Measurements from ENCODE around the gene GABRB1.
"Not testable (repeated sequence)": the region's sequence is repeated elsewhere in the genome, so short reads cannot be mapped to it uniquely, and the experiment has no call there.

The GABRB1 gene

DNA sequence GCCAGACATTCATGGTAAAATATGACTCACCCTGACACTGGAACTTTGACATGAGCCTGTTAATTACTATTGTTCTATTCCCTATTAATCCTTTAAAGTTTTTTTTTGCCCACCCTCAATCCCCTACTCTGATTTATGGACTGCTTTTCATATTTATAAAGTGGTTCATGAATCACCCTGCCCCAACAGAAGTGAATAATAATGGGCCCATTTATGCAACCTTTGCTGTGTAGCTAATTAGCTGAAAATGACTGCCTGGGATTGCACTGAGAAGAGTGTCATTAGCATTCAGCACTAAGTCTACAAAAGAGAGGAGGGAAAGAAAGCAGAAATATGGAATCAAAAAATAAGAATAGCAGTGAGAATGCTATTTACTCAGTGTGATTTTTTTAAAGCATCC, 277.8 kb downstream of the GABRB1 start:
- no peak for DNase-seq (ENCODE audit: low read depth)

DNA sequence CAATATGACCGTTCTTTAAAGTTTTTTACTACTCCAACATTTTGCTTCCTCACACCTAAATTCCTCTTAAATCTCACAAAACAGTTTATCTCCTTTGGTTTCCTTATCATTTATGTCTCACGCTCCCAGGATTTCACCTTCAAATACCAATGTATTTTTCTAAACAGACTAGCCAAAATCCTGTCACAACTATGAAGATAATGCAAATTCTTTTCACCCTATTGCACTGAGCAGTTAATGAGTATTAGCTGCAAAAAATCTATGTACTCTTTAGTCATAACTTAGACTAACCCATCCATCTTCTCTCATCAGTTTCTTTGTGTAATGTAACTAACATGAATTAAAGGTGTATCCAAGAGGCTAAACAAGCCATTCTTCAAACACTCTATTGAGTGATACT, 280.8 kb downstream of the GABRB1 start:
- no peak for DNase-seq (ENCODE audit: low read depth)

DNA sequence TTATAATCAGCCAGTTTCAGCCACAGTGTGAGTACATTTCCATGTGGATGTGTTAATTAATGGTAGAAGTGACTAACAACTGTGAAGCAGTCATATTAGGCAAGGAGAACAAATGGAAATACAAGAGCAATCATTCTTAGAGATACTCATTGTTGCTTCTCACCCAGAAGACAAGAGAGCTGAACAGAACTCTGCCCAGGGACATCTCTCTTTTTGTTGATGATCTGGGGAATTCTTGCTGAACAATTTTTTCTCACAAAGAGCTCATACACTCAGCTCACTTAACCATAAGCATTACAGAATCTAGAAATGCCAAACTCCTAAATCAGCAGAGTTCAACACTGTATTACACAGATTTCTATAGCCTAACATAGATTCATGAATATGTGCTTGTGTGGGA, 282.0 kb downstream of the GABRB1 start:
- no peak for DNase-seq (ENCODE audit: low read depth)

DNA sequence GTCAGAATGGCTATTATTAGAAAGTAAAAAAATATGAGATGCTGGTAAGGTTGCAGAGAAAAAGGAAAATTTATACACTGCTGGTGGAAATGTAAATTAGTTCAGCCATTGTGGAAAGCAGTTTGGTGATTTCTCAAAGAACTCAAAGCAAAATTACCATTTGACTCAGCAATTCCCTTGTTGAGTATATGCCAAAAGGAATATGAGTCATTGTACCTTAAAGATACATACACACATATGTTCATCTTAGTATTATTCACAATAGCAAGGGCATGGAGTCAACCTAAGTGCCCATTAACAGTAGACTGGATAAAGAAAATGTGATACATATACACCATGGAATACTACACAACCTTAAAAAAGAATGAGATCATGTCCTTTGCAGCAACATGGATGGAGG, 284.0 kb downstream of the GABRB1 start:
- peak; percentile 33 for DNase-seq (ENCODE audit: low read depth)

DNA sequence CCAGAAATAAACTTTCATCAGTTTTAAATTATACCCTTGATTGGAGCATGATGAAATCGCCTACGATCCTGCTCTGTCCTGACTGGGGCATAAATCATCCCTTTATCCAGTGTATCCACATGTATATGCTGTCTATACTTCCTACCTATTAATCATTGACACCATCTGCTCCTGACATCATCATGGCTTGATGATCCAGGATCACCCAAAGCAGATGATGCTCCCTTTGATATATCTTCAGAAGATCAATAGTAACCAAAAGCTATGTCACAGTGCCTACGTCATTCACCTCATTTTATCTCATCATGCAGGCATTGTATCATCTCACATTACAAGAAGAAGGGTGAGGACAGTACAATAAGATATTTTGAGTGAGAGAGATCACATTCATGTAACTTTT, 294.7 kb downstream of the GABRB1 start:
- no peak for DNase-seq (ENCODE audit: low read depth)

DNA sequence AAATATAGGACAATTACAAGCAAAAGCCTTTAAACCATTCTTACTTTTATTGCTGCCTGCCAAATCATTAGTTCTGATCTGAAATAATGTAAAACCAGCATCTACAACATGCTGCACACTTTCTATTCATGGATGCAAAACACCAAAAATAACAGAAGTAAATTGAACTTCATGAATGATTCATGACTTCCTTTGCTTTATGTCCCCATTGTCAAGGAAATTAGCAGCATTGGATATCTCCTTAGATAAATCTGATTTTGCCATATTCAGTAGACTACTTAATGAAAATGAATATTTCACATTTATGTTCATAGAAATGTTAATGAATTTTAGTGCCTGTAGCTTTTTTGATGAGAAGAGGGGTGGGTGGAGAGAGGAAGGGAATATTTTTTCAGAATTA, 299.5 kb downstream of the GABRB1 start:
- no peak for DNase-seq (ENCODE audit: low read depth)

DNA sequence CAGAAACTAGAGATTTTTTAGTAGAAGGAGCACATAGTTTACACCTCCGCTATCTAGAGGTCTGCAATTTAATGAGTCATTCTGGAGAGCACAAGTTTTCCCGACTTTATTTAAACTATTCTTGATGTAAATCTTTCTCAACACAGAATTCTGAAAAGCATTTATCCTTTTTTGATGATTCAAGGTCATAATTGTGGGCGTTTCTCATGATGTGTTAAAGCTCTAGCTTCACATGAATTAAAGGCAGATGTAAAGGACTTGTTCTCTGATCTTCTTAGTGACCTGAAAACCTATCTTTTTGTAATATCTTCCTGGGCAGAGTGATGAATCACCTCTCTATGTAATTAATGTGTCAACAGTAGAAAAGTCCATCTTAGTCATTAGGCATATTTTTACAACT, 303.3 kb downstream of the GABRB1 start:
- no peak for DNase-seq (ENCODE audit: low read depth)

DNA sequence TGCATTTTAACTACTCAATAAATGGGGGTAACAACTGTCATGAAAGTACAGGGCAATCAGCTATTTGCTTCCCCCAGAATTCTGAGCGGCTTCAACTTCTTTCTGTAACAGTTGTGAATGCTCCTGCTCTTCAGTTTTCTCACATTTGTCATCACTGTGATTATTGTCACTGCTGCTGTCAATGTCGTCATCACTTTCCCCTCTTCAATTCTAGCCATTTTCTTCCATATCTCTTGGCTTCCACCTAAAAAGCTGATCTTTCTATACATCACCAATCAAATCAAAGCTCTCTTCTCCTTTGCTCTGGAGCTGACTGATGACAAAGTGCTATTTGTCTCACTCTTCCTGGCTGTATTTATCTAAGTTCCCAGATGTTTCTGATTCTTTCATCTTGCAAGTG, 306.5 kb downstream of the GABRB1 start:
- DNase-seq (ENCODE audit: low read depth) = no peak

DNA sequence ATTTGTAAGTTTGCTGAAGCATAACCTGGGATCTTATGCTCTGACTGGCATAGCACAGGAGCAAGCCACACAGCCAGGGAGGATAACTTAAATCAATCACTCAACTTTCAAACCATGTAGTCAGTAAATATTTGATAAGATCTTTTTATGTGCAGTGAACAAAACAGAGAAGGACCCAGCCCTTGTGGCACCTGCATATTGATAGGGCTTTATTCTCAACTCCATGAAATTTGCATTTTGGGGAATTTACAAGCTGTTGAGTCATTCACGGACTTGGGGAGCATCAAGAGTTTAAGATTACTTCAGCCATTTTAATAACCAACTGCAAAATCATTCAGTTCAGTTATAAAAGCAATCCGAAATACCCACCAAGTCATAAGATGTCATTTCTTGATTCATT, 309.5 kb downstream of the GABRB1 start:
- no peak for DNase-seq (ENCODE audit: low read depth)

DNA sequence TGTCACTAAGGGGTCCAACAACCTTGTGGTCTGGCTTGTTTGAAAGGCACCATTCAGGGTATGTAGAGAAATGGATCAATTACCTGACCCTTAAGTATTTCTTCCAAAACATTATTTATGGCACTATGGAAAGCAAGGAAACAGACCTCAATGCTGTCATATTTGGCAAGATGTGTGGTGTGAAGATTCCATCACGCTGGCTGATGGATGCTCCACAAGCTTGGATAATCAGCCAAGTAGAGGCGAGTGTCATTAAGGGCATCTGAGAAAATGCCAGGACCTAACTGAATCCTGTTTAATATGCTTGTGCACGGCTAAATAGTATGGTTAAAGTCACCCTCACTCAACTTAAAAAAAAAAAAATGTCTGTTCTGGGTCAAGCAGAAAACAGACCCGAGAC, 311.4 kb downstream of the GABRB1 start:
- DNase-seq (ENCODE audit: low read depth) = no peak

DNA sequence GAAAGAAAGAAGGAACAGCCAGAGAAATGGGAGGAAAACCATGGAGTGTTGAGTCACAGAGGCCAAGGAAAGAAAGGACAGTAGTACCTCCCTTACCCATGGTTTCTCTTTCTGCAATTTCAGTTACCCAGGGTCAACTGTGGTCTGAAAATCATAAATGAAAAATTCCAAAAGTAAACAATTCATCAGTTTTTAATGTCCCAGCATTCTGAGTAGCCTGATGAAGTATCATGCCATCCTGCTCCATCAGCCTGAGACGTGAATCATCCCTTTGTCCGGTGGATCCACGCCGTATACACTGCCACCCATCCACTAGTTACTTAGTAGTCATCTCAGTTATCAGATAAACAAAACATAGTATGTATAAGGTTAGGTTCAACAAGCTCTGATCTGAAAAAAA, 318.0 kb downstream of the GABRB1 start:
- DNase-seq (ENCODE audit: low read depth) = peak; percentile 48

DNA sequence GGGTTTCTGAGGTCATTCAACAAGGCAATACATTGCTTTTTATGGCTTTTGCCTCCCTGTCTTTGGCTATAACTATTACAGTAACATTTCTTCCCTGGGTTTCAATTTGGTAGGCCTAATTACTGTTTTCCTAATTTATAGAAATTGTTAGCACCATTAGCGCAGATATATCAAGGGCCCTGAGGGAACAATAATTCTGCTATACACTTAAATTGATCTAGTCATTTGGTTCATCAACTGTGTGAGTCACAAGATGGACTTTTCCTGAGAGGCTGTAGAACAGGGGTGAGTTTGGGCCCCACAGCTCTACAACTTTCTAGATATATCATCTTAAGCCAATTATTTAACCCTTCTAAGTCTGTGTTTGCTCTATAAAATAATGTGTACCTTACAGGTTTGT, 324.2 kb downstream of the GABRB1 start:
- no peak for DNase-seq (ENCODE audit: low read depth)

DNA sequence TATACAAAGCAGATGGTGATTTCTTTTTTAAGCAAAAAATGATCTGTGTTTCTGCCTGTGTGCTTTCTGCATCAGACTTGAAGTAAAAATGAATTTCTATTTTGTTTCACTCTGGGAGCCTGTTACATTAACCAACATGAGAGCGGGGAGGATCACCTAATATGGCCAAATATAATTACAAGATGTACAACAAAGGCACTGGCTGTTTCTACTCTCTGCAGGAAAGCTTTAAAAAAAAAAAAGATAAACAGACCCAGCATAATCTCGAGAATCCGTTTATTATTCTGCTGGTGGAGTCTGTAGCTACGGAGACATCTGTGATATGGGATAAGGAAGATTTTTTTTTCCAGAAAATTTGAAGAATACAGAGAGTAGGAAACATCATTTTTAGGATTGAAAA, 328.5 kb downstream of the GABRB1 start:
- DNase-seq (ENCODE audit: low read depth) = no peak

DNA sequence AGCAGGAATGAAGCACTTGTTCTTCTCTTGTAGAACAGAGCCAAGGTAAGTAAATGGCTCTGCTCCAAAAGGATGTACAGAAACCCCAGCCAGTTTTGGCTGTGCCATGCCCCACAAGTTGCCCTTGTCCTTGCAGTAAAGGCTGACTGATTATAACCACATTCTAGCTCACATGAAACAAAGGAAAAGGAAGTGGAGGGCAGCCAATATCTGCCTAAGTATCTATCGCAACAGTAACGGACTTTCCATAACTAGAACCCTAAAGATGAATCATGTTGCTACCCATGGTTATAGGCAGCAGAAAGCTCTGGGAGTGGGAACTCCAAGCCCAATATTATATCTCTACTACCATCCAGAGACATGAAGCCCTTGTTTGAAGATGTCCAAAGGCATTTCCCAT, 336.4 kb downstream of the GABRB1 start:
- no peak for DNase-seq (ENCODE audit: low read depth)

DNA sequence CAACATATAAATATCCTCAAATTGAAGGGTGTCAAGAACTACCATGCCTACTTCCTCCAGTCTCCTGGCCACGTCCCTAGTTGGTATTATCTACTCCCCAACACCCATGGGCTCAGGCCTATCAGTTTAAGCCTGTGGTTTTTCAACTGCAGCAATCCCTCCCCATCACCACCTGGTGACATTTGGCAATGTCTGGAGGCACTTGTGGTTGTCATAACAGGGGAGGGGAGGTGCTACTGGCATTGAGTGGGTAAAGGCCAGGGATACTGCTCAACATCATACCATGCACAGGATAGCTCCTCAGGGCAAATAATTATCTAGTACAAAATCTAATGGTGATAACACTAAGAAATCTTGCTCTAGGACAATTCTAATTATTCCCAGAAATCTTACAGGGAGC, 336.8 kb downstream of the GABRB1 start:
- no peak for DNase-seq (ENCODE audit: low read depth)

DNA sequence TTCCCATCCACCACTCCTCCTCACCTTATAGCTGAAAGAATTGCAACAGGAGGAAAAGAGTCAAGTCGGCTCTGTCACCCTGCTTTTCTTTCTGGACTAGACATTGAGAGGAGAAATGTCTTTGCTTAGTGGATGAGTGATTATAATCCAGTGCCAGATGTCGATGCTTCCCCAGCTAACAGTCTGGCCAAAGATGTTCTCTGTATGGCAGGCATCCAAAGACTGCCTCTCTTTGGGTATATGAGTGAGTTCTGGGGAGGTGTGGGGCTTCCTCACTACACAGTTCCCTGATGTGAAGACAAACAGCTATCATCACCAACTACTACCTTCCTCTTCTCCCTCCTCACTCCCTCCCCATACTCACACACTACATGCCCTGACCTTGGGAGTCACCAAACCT, 341.2 kb downstream of the GABRB1 start:
- DNase-seq (ENCODE audit: low read depth) = no peak

DNA sequence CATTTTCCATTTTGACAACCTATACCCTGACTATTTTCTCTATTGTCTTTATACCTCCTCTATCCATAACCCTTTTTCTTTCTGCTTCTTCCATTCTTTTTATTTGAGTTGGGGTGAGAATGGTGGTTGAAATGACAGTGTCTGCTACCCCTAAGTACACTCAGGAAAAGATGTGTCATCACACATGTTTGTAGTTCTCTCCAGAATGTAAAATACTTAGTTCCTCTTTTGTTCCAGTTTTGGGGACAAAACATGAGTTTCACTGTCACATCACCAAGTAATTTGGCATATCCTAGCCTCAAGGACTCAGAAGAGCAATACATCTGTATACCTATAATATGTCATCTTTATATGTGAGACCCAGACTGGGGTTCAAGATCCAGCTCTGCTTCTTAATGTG, 341.8 kb downstream of the GABRB1 start:
- no peak for DNase-seq (ENCODE audit: low read depth)

DNA sequence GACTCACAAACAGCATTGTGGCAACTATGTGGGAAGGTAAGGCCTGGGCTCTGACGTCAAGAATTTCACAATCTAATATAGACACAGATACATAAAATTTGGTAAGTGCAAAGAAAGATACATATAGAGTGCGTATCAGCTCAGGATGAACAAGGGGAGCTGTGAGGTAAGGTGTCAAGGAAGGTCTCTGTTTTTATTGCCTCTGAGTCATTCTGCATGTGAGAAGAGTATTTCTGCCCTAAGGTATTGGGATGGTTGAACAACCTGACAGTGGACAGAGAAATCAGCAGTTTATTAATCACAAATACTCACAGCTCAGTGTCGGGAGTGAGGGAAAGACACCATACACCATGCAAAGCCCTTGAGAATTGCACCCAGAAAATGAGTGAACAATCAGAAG, 342.3 kb downstream of the GABRB1 start:
- no peak for DNase-seq (ENCODE audit: low read depth)

DNA sequence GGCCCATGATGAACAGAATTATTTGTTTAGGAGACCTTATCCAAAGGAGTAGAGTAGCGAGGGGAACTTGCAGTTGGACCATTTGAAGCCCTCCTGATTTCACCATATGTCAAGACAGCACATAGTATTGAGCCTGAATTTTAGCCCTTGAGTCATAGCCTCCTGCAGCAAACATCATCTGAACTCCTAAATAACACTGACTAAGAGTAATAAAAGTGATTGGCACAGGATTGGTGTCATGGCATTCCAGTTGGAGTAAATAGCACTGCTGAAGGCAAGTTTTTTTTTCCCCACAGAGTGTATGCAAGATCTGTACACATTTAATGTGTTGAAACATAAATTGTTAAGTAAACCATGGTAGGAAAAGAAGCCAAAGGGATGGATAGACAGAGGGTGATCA, 343.1 kb downstream of the GABRB1 start:
- DNase-seq (ENCODE audit: low read depth) = peak; percentile 64

DNA sequence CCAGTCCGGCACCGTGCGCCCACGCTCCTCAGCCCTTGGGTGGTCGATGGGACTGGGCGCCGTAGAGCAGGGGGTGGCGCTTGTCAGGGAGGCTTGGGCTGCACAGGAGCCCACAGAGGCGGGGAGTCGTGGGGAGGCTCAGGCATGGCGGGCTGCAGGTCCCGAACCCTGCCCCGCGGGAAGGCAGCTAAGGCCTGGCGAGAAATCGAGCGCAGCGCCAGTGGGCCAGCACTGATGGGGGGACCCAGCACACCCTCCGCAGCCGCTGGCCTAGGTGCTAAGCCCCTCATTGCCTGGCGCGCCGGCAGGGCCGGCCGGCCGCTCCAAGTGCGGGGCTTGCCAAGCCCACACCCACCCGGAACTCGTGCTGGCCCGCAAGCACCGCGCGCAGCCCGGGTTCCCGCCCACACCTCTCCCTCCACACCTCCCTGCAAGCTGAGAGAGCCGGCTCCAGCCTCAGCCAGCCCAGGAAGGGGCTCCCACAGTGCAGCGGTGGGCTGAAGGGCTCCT, 346.7 kb downstream of the GABRB1 start:
- DNase-seq (ENCODE audit: low read depth) = not testable (repeated sequence)

DNA sequence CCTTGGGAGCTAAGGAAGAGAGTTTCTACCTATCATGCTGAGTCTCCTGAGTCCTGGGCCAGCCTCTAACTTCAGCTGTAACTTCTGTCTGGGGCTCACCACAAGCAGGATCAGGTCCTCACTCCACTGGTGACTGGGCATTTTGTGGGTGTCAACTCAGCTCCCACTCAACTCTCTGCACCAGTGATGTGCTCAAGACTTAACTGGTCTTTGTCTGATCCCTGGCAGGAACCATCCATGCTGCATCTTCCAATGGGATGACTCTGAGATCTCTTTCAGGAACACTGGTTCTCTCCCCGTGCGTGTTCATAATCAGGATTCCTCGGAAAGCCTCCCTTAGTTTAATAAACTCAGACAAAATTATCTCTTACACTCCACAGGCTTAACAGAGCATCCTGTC, 349.8 kb downstream of the GABRB1 start:
- DNase-seq (ENCODE audit: low read depth) = no peak

DNA sequence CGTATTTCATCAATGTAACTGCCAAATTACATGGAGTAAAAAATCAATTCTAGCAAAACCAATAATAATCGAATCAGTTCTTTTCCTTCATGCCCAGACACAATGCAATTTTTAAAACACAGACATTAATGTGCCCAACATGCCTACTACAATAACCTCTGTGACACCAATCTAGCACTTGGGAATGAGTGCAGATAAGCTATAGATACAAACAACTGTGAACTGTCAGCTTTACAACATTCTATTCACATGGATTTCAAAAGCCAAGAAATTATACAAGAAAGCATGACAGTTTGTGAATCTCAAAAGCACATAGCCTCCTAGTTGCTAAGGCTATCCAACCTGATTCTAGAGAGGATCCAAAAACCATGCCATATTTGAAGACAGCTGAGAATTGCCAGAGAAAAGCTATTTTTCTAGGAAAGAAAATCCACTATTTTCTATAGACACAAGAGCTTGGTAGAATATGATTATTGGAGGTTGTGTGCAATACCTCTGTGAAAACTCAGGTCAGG, 351.5 kb downstream of the GABRB1 start:
- DNase-seq (ENCODE audit: low read depth) = no peak

DNA sequence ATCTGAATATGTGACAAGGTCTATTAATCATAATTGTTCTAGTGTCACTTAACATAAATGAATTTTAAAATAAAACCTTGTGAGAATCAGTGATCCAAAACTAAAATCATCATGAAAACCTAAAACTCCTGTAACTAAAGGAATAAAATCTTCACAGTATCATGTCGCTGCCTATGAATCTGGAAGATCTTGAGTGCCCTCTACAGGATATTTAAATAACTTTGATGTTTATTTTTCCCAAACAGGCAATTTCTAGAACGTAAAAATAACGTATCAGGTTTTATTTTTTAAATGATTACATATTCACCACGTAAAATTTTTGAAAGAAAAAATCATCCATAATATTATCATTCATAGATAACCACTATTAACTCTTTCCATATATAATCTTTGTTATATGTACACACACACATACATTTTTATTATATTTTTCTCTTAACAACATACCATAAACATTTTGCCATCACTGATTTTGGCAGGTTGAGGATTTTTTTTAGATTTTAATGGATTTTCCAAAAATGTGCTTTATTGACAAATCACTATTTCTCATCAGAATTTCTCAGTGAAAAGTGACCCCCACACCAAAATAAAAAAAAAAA, 352.6 kb downstream of the GABRB1 start:
- DNase-seq (ENCODE audit: low read depth) = peak; percentile 19

DNA sequence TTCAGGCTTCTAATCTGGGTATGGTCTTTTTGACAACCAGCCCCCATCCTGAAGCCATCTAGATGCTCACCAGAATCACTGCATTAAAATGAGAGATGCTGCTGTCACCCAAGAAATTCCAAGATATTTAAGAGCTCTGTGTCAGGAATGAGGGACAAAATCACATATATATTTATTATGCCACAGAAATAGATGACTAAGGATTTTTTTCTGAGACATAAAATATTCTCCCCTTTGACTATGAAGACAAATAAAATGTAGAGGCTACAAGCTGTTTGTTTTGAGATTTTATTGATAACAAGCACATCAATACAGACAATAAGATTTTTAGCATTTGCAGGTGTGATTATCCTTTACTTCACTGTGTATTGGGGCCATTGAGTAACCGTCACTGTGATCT, 354.8 kb downstream of the GABRB1 start:
- no peak for DNase-seq (ENCODE audit: low read depth)
